GM19463 (cell line): ENCODE measurements around the gene CDC42SE2.

Experiments
- ATAC-seq: cut with Tn5 transposase; IDR thresholded peaks from one replicate; pipeline ENCODE4 v1.9.1; 2021; ENCODE audit warnings: mild to moderate bottlenecking, moderate library complexity; ENCODE audit not compliant: unreplicated experiment

CDC42SE2 gene

GRCh38 chr5:131426011-131426410, 162.2 kb downstream of the CDC42SE2 start:
- ATAC-seq, result no peak

- no peak for ATAC-seq
Measured at GRCh38 chr5:131430794-131431193, 166.9 kb downstream of the CDC42SE2 start.

GRCh38 chr5:131431794-131432193, 167.9 kb downstream of the CDC42SE2 start:
- ATAC-seq, result no peak

- ATAC-seq, result no peak
Measured at GRCh38 chr5:131433109-131433508, 169.3 kb downstream of the CDC42SE2 start.

GRCh38 chr5:131436081-131436480, 172.2 kb downstream of the CDC42SE2 start:
- no peak for ATAC-seq

GRCh38 chr5:131441184-131441583, 177.3 kb downstream of the CDC42SE2 start:
- no peak for ATAC-seq
